GM13976 (cell line): ENCODE data around the gene C19orf85.

ENCODE experiments used
- DNase-seq: peaks from one replicate; pipeline ENCODE4 v3.0.0; 2012; ENCODE audit warnings: low spot score
- CTCF ChIP-seq: IDR thresholded peaks from 2 replicates; pipeline ENCODE4 v1.5.1; 2012; ENCODE audit warnings: borderline replicate concordance, mild to moderate bottlenecking; ENCODE audit not compliant: insufficient read depth; ENCODE audit errors: extremely low read depth, missing control alignments, control extremely low read depth
- in situ Hi-C: fragments of 300-500 bp; cut with MboI; formaldehyde crosslinking; loops from one replicate; pipeline ENCODE4 v1.12.0; 2022; ENCODE audit warnings: low sequenced_read_pairs, mixed read lengths, inconsistent platforms; ENCODE audit not compliant: unreplicated experiment

C19orf85 gene

DNA sequence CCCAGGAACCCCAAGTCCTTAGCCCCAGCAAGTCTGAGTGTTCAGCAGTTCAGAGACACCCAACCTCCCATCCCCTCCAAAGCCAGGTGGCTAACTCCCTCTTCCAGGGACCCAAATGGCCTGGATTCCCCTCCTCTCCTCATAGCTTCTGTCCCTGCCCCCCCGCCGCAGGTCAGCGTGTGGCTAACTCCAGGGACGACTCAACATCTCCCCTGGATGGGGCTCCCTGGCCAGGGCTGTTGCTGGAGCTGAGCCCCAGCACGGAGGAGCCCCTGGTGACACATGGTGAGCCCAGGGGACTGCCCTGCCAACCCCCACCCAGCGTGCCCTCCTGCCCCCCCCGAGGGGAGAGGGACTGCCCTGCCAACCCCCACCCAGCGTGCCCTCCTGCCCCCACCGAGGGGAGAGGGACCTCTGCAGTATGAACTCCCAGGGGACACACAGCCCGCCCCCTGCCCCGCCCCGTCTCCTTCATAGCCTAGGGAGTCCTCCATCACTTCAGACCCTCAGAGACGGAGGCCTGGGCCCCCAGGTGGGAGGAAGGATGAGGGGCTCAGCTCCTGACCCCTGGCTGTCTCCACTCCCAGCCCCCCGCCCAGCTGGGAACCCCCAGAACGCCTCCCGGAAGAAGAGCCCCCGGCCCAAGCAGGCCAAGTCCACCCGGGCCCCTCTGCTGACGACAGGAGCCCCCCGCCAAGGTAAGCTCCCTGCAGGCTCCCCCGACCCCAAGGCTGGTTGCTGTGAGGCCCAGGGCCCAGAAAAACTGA, 25.3 kb upstream of the C19orf85 start:
- DNase-seq = no peak
- TF ChIP-seq CTCF = no peak
- in situ Hi-C loops = no loop called here

DNA sequence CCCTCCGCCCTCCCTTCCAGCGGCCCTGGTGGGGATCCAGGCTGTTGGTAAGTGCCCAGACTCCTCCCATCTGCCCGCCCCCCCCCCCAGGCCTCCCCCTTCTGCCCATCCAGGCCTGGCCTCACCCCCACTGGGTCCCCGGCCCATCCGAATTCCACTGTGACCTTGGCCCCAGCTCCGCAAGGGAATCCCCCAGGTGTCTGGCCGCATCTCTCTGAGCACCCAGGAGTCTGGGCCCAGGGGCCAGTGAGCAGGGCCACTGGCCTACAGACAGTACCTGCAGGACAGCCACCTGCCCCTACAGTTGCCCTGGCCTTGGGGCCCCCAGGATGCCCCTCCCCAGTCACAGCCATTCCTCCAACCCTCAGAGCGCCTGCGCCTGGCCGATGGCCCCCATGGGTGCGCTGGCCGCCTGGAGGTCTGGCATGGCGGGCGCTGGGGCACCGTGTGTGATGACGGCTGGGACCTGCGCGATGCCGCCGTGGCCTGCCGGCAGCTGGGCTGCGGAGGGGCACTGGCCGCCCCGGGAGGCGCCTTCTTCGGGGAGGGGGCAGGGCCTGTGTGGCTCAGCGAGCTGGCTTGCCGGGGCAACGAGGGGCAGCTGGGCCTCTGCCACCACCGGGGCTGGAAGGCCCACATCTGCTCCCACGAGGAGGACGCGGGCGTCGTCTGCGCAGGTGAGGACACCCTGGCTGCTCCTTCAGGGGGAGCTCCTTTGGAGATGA, 24.6 kb upstream of the C19orf85 start:
- DNase-seq = no peak
- in situ Hi-C loops = no loop called here
- TF ChIP-seq CTCF = no peak

DNA sequence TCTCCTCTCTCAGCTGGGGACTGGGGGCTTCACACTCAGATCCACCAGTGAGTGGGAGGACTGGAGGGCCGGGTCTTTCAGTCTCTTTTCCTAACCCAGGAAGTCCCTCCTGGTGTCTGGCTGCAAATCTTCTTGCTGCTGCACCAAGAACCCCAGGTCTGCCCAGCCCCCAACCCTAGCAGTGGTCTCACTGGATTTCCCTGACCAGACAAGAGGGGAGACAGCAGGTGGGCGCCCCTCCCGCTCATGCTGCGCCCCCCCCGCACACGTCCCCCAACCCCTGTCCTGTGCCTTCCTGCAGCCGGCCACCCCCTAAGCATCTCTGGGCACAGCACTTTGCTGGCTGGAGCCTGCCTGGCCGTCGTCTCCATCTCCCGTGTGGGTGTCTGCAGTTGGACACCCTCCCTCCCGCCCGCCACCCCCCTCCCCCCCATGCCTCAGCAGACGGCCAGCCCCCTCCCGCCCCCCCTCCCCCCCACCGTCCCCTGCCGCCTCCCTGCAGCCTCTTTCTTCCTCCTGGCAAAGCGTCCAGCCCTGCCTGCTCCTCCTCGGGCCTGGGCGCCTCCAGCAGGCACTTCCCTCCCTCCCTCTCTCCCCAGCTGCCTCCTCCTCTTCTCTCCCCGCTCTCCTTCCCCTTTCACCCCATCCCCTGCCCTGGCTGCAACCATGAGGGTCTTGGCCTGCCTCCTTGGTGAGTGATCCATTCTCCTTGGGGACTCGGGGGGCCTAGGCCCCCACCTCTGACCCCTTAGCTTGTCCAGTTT, 23.6 kb upstream of the C19orf85 start, which contains the start of gene SSC5D:
TSS of gene SSC5D (plus strand) at position 513 of the 764 bp plus-strand sequence. CDS start at position 667, 154 bp downstream.
- in situ Hi-C loops = no loop called here
- DNase-seq = no peak
- TF ChIP-seq CTCF = no peak

DNA sequence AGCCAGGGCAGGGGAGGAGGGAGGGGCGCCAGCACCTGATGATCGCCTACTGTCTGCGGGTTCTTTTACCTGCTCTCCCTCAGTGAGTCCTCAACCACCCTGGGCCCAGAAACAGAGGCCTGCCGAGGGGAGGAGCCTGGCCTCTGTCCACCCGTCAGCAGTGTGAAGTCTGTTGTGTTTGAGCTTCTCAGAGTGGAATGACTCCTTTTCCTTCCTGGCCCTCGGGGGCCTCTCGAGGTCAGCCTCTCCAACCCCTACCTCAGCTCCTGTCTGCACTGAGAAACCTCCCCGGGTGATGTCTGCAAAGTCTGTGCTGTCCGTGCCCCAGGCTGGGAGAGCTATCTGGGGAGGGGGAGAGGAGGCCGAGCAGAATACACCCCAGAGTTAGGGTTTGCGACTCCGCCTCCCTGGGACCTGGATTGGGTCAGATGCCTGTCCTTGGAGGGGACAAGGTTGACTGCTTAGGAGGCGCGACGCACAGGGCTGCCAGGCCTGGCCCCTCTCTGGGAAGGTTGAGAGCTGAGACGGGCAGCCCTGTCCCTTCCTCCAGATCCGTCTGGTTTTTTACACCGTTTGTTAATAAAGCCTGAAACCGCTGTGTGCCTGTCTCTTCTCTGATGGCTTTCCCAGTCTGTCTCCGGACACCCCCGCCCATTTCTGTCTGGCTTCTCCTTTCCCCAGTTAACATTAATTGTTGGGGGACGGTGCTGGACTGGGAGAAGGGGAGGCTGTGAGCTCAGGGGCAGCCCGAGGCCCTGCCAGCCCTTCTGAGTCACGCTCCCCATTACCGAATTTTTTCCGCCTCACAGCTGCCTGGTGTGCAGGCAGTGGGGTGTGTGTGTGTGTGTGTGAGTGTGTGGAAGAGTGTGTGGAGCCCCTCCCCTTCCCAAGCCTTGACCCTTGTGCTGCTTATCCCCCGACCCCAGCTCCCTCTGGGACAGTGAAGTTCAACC, 22.7 kb upstream of the C19orf85 start:
- no peak for DNase-seq
- in situ Hi-C loops = no loop called here
- TF ChIP-seq CTCF = no peak

DNA sequence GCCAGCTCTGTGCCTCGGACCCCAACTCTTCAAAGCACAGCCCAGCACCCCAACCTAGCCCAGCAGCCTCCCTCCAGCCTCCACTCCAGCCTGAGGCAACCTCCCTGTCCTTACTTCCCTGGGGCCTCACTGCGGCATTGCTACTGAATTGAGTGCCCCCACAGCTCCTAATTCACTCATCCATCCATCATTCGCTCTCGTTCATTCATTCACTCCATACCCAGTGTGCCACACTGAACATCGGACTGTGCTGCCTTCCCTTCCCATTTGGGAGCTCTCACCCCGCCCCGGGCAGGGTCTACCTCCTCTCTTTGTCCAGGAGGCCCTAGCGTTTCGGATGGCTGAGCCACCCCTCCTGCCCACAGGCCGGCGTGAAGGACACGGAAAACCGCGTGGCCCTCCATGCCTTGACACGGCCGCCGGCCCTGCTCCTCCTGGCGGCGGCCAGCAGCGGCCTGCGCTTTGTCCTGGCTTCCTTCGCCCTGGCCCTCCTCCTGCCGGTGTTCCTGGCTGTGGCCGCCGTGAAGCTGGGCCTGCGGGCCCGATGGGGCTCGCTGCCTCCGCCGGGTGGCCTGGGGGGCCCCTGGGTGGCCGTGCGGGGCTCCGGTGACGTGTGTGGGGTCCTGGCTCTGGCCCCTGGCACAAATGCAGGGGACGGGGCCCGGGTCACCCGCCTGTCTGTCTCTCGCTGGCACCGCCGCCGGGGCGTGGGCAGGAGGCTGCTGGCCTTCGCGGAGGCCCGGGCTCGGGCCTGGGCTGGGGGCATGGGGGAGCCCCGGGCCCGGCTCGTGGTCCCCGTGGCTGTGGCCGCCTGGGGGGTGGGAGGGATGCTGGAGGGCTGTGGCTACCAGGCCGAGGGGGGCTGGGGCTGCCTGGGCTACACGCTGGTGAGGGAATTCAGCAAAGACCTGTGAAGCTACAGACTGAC, 21.8 kb upstream of the C19orf85 start:
- no peak for TF ChIP-seq CTCF
- DNase-seq = no peak
- in situ Hi-C loops = no loop called here
